Stimulated activated CD4-positive, alpha-beta T cell treated with anti-CD3 and anti-CD28 coated beads, Interleukin-15, amount 100 ng/mL, for 24 hours (primary cell): ENCODE measurements around the gene DBX2.
"Not testable (repeated sequence)": the region's sequence is repeated elsewhere in the genome, so short reads cannot be mapped to it uniquely, and the experiment has no call there.

ENCODE experiments used
- DNase-seq: peaks from one replicate; pipeline ENCODE4 v3.0.0-alpha.2; 2020

DBX2 gene

GRCh38 chr12:45050751-45051571 lies at the start of gene DBX2:
TSS of gene DBX2 (minus strand) at chr12:45051099. CDS start at chr12:45050927, 172 bp downstream.
- peak; percentile 20 for DNase-seq

DNA sequence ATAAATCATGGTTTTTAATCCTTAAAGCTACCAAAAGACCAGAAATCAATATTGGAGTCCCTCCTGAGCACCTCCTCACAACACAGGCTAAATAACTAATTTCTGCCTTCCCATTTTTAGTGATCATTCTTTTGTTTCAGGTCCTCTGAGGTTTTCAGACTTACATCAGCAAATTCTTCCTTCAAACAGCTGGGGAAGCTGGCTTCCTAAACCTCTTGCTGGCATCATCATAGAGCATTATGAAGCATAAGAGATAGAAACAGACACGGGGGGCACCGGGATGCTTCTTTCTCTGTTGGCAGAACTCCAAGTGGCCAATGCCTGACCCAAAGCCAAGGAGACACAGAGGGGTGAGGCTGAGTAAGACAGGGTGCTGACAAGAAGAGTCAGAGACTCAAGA lies 47.9 kb upstream of the DBX2 start:
- DNase-seq: no peak

DNA sequence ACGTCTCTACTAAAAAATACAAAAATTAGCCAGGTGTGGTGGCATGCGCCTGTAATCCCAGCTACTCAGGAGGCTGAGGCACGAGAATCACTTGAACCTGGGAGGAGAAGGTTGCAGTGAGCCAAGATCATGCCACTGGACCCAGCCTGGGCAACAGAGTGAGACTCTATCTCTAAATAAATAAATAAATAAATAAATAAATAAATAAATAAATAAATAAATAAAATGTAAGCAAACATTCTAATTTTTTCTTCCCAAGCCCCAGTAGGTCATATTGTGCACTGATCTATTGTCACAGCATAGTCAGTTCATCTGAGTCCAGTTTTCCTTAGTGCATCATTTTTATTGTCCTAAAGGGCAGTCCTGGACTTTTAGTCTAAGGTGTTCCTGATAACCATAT lies 44.5 kb upstream of the DBX2 start:
- DNase-seq: not testable (repeated sequence)

- no peak for DNase-seq
These were observed 42.2 kb upstream of the DBX2 start for GRCh38 chr12:45093051-45093450.

DNA sequence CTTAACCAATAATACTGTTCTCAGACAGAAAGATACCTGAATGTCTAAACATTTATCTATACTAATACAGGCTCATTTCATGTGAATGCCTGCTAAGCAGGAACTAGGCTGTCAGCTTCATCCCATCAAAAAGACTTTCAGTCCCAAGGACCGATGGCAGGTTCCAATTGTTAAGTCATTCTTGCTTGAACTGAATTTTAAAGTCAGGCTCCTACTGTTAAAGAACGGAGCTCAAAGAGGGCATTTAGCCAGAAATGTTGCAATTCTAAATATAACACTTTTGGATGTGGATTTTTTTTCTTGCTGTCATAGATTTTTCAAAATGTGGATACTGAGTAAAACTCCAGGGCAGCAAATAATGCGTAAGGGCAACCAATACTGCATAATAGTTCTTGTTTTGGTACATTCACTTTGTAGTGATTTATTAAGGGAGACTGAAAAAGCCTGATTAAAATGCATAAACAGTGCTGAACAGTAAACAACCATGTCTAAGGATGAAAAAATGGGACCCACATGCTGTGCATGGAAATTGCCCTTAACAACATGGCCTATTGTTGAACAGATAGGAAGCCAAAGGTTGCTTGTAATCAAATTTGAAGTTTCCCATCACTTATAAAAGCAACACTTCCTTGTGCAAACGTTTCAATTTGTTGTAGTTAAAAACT lies 38.6 kb upstream of the DBX2 start:
- DNase-seq: no peak

DNA sequence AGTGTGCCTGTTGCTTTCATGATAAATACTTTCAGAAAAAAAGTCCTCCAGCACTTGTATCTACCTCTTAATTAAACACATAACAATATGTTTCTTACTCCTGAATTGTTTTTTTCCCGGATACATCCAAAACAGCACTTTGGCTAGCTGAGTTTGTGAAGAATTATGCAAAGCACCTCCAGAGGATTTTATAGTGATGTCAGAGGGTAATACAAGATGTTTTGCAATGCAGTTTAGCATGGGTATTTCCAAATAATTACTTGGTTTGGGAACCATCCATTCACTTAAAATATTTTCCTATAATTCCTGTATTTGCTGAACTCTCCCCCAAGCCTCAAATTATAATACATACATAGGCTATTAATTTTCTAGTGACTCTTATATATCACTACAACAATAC lies 37.7 kb upstream of the DBX2 start:
- no peak for DNase-seq

GRCh38 chr12:45084248-45084647 lies 33.3 kb upstream of the DBX2 start:
- not testable (repeated sequence) for DNase-seq

- DNase-seq: no peak
These were observed 26.4 kb upstream of the DBX2 start for GRCh38 chr12:45077251-45077650.

DNA sequence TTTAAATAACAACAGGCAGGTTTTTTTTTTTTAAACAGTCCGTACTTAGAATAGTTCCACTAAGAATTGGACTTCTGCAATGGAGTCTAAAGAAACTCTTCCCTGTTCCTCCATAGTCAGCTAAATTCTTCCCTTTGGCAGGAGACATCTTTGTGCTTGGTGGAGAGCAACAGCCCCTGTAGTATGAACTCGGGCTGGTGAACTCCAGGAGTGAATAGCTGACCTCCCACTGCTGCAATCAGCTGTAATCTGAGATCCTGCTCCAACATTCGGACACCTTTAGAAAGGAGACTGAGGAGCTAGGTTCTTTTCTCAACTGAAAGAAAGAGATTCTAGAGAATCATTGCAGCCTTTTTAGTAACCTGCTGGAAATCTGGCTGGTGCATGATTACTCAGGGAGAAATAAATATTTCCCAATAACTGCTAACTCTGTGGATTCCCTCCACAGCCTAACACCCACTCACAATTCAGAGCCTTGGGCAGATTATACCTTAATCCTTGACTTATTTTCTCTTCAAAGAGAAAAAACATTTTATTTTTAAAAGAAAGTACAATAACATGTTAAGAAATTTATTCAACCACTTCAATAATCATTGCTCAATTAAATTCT lies 25.6 kb upstream of the DBX2 start:
- no peak for DNase-seq

DNA sequence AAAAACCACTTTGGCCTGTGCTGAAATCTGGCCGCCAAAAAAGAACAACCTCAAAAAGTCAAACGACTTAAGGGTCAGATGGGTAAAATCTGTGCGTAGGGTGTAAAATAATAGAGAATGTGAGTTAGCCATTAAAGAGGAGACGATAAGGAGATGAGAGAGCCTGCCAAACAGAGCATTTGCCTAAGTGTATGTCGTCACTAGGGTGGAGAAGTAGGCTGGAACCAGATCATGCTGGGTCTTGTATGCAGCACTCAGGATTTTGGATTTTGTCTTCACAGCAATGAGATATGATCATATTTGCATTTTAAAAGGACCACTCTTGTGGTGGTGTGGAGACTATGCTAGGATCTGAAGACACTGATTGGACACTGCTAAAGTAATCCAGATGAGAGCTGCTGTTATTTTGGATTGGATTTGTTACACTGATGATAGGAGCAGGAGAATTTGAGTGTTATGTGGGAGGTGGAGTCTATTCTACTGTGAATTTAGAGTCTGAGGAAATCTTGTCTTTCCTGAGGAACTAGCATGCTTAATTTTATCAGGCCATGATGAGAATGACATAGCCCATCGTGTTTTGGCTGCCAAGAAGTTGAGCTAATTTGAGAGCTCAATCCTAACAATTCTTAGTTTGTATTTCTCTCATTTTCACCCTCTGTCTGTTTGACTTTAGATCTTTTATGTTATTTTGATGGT lies 24.8 kb upstream of the DBX2 start:
- DNase-seq: no peak

- no peak for DNase-seq
These were observed 14.3 kb upstream of the DBX2 start for GRCh38 chr12:45065125-45065626.

DNA sequence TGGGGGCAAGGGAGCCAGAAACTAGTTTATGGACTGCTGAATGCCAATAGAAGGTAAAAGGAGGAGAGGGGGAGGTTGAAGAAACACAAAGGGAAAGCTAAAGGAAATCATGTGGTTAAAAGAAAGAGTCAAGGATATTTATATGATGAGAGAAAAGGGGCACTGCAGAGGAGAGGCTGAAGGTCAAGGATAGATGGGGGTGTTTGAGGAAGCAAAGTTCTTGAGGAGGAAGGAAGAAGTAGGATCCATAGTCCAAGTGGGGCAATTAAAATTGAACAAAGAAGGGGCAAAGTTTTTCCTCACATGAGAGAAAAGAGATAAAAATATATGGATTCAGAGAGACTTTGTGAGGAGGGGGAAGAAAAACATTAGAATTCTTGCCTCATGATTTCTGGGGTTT lies 10.1 kb upstream of the DBX2 start:
- no peak for DNase-seq

GRCh38 chr12:45051572-45052125 lies 750 bp upstream of the DBX2 start:
- DNase-seq: no peak

DNA sequence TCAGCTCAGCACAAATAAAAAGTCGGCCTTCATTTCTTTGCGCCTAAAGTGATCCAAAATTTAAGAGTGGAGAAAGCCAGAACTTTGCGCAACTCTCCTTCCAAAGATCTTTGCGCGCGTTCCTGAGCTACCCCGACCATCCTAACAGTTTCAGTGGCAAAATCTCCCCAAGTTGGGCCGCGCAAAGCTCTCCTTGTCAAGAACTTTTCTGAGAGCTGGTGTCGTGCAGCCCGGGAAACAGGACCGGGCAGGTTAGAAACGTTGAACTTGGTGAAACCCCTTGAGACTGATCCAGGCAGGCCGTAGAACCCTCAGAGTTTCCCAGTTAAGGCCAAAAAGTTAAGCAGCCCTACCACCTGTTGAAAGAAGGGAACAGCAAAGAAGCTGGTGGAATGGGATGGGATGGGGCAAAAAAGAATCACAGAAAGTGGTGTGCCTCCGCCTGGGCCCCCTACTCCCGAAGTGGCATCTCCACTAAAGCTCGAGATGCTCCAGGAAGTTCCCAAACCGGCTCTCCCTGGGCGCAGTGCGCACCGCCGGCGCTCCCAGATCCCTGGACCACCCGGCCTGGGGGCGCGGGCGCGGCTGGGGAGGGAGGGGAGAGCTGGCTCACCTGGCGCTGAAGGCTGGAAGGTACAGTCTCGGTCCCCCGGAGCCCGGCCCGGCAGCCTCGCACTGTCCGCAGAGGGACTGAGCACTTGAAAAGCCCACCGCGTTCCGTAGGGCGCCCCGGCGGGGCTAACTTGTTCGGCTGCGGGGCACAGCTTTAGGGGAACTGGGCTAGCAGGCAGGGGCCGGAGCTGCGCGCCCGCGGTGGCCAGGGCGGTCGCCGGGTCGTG lies 768 bp downstream of the DBX2 start:
- no peak for DNase-seq

DNA sequence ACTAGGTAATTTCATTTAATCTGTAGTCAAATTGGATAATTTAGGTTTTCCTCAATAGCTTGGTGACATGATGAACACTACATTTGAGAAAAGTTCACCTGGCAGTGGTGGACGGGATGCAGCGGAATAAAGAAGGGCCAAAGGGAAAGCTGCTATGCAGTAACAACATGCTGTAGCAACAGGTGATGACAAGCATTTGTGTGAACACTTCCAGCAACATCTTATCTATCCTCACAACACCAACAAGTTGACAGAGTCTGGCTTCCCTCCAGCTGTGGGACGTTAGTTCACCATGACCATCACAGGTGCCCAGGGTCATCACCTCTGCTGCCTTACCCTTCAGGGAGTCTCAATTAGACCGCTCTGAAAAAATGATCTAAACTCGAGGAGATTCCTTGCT lies 8.3 kb downstream of the DBX2 start:
- DNase-seq: no peak

DNA sequence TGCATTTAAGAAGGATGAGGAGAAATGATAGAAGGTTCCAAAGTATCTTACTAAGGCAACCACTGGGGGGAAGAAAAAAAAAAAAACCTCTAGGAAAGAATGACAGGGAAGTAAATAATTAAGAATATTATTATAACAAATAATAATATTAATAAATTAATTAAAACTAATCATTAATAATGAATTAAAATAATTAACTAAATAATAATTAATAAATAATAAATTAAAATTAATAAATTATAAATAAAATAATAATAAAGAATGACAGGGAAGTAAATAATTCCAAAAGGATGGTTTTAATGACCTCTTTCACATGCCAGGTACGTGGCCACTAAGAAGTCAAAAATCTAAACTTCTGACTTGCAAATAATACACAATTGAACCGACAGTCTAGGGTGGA lies 9.9 kb downstream of the DBX2 start:
- DNase-seq: no peak

DNA sequence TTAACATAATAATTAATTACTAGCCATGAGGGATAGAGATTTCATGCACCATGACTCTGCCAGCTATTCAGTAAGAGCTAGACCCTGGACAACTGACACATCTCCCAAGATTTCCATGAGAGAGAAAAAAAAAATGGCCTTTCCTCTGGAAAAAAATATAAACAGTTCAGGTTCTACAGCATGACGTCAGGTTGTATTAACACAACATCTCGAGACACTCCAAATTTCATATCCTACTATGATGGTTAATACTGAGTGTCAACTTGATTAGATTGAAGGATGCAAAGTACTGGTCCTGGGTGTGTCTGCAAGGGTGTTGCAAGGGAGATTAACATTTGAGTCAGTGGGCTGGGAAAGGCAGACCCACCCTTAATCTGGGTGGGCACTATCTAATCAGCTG lies 11.1 kb downstream of the DBX2 start:
- no peak for DNase-seq

- DNase-seq: no peak
These were observed 16.0 kb downstream of the DBX2 start for GRCh38 chr12:45034861-45035265.

DNA sequence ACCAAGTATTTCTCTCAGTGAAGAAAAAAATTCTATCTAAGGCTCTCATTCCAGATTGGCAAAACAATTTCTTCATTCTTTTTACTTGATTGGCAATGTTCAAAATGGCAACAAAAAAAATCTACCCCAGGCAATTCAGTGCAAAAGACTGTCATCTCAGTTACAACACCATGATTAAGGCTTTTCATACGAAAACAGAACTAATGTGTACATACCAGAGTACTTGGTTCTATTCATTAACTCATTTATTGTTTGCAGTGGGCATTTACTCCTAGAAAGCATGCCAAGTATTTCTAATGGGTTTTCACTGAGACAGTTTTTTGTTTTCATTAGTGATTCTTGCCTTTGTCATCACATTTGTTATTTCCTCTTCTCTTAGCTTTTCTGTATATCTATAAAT lies 33.0 kb downstream of the DBX2 start:
- DNase-seq: no peak

DNA sequence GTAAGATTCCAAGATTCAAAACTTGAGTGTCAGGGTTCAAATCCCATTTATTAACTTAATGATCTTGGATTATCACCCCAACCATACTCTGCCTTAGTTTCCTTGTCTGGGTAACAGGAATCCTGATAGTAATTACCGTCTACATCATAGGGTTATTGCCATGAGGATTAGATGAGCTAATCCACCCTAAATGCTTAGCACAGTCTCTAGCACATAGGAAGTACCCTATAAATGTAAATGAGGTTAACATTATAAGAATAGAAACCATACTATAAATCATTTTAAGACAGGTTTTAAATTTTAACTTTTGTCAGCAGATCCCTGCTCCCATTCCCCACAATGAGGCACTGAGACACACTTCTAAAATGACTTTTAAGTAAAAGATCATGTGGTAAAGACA lies 36.5 kb downstream of the DBX2 start:
- no peak for DNase-seq

DNA sequence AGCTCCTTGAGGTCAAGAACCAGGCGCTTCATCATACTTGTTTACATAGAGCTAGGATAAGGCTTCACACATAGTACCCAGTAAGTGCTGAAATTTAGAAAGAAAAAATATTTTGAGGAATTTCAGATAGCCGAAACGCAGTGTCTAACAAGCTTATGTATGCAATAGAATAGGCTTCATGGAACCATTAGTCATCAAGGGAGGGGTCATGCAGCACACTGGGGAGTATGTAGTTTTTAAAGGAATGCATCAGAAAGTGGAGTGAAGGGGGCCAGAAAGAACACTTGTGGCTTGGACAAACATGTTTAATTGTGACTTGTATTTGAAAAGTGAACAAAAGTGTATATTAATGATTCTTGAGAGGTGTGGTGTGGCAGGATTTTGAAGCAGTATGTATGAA lies 38.1 kb downstream of the DBX2 start:
- no peak for DNase-seq

GRCh38 chr12:45010059-45010458 lies 40.8 kb downstream of the DBX2 start:
- DNase-seq: no peak
